ENCODE results near the gene LTBP4.

The LTBP4 gene

GRCh38 chr19:40605216-40605971 lies 4.2 kb downstream of the LTBP4 start:
- peak; percentile 76 for DNase-seq (ENCODE audit: extremely low spot score)
- POLR2A ChIA-PET = no interaction called here
- CTCF ChIA-PET = interaction anchor here (0.8 to 4.3 kb wide), 6 partner anchors 11 to 141 kb away, joined by 3 to 42 read pairs (median 4); no protein-coding TSS in a partner anchor
- TF ChIP-seq CTCF (IDR thresholded peaks at IDR 0.05; ENCODE audit: control extremely low read depth, extremely low read depth, low read depth, missing control alignments) = peak; percentile 49

- ChIA-PET POLR2A (interaction anchor here (0.5 kb wide), 1 partner anchor 280 kb away, joined by 4 read pairs; no protein-coding TSS in a partner anchor), CTCF (interaction anchor here (2.9 kb wide), 1 partner anchor 27 kb away, joined by 16 read pairs; no protein-coding TSS in a partner anchor)
Measured at GRCh38 chr19:40607311-40608239, 6.4 kb downstream of the LTBP4 start.

GRCh38 chr19:40608240-40608621 lies 7.1 kb downstream of the LTBP4 start:
- no peak for TF ChIP-seq CTCF (IDR thresholded peaks at IDR 0.05; ENCODE audit: control extremely low read depth, extremely low read depth, low read depth, missing control alignments)
- POLR2A ChIA-PET = interaction anchor here (0.5 kb wide), 1 partner anchor 281 kb away, joined by 4 read pairs; no protein-coding TSS in a partner anchor
- CTCF ChIA-PET = interaction anchor here (1.5 to 2.9 kb wide), 2 partner anchors 26 to 59 kb away, joined by 3 to 16 read pairs; no protein-coding TSS in a partner anchor
- no peak for DNase-seq (ENCODE audit: extremely low spot score)

More at GRCh38 chr19:40607311-40608239, 6.4 kb downstream of the LTBP4 start:
- no peak for DNase-seq (ENCODE audit: extremely low spot score)
- TF ChIP-seq CTCF (IDR thresholded peaks at IDR 0.05; ENCODE audit: control extremely low read depth, extremely low read depth, low read depth, missing control alignments) = no peak

- ChIA-PET CTCF (interaction anchor here (1.5 to 2.9 kb wide), 2 partner anchors 25 to 59 kb away, joined by 3 to 16 read pairs; no protein-coding TSS in a partner anchor), POLR2A (no interaction called here)
- DNase-seq (ENCODE audit: extremely low spot score) = no peak
- no peak for TF ChIP-seq CTCF (IDR thresholded peaks at IDR 0.05; ENCODE audit: control extremely low read depth, extremely low read depth, low read depth, missing control alignments)
Measured at GRCh38 chr19:40608957-40609356, 7.8 kb downstream of the LTBP4 start.

- TF ChIP-seq CTCF (IDR thresholded peaks at IDR 0.05; ENCODE audit: control extremely low read depth, extremely low read depth, low read depth, missing control alignments) = no peak
- ChIA-PET POLR2A (no interaction called here), CTCF (interaction anchor here (0.7 to 2.9 kb wide), 8 partner anchors 12 to 146 kb away, joined by 3 to 16 read pairs (median 3); no protein-coding TSS in a partner anchor)
- DNase-seq (ENCODE audit: extremely low spot score) = peak; percentile 91
Measured at GRCh38 chr19:40609561-40610395, 8.6 kb downstream of the LTBP4 start.
